HG03060 (cell line): ENCODE measurements around the gene DUT.

Experiments
- ATAC-seq: cut with Tn5 transposase; IDR thresholded peaks from one replicate; pipeline ENCODE4 v1.9.1; 2021; ENCODE audit warnings: low read depth, moderate number of reproducible peaks; ENCODE audit not compliant: unreplicated experiment

The DUT gene

DNA sequence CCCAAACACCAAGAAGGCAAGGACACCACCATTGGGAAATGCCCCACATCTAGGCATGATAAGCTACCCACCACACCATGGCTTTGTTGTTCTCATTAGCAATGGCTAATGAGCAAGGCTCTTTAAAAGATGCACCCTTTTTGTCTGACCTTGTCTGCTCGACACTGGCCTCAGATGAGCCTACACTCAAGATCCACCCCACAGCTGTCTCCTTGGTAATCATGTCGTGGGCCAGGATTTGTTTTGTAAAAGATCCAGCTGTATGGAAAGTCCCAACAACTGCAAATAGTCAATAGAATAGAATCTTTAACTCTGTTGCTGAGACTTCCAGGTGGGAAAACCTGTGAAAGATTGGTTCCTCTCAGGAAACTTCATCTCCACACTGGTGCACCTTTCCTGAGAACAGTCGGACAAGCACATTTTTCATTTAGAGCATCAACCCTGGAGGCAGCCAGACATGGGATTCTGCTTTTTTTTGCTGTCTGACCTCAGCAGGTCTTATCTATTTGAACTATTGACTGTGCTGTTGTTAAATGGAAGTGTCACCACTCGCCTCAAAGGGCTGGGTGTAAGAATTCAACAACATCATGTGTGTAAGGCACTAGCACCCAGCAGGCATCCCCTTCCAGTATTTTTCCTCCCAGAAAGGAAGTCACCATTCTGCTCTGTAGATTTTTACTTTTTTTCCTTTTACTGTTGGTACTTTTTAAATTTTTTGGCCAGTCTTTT, 35.5 kb downstream of the DUT start:
- ATAC-seq: no peak

DNA sequence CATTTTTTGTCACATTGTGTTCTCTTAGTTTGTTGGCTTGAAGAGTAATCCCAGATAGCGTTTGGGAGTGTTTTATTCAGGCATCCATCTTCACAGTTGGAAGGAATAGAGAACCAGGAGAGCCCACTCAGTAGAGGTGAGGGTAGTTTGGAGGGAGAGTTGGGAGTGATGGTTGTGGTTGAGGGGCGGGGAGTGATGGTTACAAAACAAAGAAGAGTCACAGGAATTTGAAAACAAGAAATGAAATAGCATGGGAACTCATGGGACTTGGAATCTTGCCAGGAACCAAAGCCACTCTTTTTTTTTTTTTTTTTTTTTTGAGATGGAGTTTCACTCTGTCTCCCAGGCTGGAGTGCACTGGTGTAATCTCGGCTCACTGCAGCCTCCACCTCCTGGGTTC, 36.3 kb downstream of the DUT start:
- no peak for ATAC-seq

DNA sequence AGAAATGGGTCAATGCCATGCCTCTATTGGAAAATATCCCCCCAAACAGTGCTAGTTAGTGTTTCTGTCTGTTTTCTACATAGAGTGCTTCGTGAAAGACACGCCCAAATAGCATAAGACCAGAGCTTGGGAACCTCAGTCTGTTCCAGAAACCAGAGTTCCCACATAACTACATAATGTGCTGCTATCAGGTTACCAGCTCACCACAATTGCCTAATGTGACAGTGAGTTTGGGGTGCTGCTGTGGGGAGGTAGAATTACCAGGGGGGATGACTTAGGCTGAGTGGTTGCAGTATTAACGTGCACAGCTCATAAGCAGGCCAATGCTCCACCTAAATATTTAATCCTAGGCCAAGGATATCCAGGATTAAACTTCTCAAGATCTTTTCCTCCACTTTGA, 39.2 kb downstream of the DUT start:
- ATAC-seq: no peak

DNA sequence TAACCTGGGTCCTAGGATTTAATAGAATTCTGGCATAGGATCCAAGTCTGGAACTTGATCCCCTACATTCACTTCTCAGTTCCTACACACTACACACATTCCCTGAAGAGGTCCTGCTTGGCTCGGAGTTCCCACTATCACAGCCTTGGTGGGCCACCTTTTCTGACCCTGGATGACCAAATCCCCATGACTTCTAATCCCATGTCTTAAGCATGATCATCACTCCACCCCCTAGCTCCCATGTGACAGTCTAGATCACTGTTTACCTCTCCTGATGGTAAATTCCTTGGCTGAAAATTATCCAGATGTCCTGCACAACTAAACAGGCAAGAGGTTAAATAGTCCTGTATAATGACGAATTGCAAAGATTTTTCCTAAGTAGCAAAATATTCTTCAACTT, 40.3 kb downstream of the DUT start:
- no peak for ATAC-seq

DNA sequence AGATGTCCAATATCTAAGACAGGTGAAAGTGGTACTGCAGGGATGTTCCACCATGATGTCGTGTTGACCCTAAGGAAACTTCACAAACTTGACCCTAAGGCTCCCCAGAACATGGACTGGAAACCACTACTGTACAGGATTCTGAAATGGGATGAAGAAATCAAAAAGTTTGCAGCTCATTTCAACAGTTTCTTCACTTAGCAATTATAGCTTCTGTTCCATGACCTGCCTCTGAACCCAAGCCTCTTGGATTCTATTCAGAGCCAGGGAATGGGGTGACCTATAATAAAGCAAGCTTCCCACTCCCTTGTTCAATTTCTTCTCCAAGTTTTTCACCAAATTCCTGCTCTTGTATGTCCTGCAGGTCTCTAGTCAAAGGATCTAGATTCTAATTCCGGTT, 40.7 kb downstream of the DUT start:
- no peak for ATAC-seq

DNA sequence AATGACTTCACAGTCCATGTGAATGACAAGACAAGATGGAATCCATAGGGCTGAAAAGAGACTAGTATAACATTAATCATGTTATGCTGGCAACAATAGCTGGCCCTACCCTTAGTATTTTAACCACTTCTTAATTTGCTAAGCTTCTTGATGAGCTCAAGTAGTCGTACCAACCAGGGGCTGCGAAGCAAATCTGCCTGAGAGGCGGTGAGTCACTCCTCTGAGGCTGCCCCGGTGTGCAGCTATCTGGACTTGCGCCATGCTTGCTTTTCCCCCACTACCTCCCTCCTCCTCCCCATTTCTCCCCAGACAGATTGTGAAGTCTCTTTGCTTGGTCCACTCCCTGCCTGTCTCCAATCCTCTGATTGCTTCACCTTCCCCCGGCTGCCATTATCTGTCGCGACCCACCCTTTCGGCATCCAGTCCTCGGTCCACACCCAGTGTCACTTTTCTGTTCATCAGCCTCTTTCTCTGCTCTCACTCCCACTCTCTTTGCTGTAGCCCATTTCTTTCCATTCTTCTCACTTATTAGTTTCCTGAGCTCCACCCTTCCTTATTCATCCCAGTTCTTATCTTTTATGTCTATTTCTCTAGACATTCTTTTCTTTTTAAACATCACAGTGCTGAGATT, 42.7 kb downstream of the DUT start:
- ATAC-seq: no peak

DNA sequence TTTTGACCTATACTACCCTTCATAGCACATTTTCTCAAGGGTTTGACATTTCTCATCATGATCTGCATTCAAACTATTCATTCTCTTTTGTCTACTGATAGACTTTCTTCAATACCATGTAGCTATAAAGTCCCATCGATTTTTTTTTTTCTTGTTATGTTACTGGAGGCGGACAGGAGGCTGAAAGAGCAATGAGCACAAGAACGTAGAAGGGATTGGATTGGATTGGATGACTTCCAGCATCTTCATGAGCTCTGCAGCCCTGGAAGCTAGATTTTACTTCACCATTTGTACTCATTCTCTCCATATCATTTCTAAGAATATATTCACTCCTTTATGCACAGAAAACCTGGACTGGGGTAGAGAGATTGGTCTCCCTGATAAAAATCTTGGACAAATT, 43.2 kb downstream of the DUT start:
- ATAC-seq: no peak

DNA sequence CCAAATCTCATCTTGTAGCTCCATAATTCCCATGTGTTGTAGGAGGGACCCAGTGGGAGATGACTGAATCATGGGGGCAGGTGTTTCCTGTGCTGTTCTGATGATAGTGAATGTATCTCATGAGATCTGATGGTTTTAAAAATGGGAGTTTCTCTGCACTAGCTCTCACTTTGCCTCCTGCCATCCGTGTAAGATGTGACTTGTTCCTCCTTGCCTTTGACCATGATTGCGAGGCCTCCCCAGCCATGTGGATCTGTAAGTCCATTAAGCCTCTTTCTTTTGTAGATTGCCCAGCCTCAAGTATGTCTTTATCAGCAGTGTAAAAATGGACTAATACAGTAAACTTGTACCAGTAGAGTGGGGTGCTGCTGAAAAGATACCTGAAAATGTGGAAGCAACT, 44.5 kb downstream of the DUT start:
- ATAC-seq: no peak

DNA sequence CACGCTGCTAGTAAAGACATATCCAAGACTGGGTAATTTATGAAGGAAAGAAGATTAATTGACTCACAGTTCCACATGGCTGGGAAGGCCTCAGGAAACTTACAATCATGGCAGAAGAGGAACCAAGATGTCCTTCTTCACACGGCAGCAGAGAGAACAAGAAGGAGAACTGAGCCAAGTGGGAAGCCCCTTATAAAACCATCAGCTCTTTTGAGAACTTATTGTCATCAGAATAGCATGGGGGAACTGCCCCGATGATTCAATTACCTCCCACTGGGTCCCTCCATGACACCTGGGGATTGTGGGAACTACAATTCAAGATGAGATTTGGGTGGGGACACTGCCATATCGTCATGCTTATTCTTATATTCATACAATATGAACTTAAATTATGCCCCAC, 49.0 kb downstream of the DUT start:
- no peak for ATAC-seq

DNA sequence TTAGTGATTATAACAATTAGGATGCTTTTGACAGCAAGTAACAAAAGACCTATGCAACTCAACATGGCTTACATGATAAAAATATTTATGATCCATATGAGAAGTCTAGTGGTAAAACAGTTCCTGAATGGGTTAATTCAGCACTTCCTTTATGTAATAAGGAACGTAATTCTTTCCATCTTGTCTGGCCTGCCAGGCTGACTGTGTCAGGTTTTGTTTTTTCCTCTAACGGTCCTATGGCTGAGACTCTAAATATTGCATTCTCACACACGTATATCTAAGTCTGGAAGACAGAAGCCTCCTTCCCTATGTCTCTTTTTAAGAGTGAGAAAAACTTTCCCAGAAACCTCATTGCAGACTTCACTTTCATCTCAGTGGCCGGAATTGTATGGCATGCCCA, 50.6 kb downstream of the DUT start:
- no peak for ATAC-seq

DNA sequence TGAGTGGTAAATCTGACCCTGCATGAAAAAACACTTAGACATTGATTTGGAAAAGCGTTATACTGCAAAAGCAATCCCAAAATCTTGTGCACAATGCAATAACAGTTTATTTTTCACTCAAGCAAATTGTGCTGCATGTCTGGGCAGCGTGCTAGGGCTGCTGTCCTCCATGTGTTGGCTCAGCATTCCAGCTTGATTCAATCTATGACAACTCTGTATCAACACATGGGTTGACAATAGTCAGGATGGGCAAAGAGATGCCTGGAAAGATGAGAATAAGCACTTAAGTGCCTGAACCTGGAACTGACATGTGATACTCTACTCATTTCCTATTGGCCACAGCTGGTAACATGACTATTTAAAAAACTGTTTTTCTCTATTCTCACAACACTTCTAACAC, 51.8 kb downstream of the DUT start:
- no peak for ATAC-seq

DNA sequence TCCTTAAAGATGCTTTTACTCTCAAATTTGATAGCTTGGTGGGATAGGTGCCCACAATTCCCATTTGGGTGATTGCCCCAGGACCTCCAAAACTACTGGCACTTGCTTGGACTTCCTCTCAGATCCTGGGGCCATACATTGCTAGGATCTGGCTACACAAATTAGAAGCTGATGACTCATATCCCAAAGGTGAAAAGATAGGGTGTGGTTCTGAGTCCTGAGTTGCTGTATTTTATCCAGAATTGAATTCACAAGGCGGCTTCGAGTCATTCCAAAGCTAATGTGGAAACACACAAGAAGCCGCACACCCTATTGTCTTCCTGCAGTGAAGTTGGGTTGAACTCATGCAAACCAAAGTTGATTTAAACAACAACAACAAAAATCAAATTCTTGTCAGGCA, 53.4 kb downstream of the DUT start:
- no peak for ATAC-seq

DNA sequence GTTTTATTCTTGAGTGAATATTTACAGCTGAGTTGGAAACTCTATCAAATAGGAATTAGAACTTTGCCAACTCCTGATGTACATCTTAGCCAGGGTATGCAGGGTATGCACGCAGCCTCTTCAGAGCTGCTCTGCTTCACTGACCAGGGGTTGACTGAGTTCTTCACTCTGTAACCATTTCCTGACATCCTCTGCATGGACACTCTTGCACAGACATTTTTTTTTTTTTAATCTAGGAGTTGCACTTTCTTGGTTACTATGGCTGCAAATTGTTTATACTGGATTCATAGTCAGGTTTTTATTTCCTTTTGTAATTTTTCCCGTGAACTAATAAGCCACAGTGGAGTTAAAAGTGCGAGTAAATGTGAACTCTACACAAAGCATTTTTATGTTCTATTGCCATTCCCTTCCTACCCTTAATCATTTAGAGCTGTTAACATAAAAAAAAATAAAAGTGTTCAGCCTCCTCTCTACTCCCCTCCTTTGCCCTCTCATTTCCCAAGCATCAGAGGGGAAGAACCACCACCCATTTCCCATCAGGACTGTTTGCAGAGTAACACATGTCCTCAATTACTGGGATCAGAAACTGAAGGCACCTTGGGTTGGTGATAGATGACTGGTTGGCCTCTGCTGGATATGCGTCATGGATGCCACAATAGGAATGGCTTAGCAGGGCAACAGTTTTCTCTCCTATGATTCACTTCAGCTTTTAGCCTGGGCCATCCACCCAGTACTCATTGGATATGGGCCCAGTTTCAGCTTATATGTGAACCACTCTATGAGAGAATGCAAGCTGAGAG, 54.0 kb downstream of the DUT start:
- ATAC-seq: no peak

DNA sequence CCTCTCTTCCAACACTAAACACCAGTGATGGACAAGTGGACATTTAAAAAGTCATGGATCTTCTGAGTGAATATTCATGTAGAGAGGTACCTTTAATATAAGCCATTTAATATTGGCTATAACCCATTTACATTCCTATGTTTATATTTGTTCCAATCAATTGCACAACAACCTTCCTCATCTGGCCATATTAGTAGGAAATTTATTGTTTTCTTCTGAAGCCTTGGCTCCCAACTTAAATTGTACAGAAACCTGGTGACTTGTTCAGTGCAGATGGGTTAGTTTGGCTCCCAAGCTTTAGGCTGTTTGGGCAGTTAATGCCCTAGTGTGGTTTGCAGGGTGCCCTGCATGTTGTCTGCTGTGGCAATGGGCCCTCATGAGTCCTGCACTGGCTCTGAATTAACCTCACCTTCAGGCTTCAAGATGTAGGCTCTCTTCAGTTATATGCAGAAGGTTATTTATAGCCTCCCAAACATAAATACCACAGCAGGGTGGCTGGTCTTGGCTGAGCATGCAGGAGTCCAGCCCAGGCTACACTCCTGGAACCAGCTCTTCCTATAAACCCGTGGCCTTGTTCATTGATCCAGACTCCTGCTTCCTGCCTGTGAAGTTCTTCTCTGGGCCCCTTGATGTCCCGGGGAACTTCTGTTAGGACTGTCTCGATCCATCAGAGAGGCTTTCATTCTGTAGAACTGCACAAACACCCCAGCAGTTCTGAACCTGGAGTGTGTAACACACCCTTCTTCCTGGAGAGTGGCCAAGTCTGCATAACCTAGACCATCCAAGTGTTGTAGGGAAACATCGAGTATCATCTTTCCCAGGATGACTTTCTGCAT, 57.0 kb downstream of the DUT start:
- ATAC-seq: no peak

DNA sequence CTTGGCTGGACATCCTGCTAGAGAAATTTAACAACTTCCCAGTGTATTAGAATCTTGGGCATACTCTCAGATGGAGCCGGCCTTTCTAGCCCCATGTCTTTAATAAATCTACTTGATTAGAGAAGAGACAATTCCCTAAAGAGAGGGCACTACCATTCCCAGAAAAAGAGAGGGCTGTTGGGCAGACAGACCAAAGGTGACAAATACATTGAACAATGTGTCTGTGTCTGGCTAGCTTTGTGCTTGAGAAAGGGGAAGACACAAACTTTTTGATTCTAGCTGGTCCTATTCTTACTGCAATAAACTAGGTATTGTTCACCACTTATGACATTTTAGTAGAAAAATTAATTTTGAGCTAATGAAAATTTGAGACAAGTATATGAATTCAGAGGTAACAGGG, 57.7 kb downstream of the DUT start:
- no peak for ATAC-seq

DNA sequence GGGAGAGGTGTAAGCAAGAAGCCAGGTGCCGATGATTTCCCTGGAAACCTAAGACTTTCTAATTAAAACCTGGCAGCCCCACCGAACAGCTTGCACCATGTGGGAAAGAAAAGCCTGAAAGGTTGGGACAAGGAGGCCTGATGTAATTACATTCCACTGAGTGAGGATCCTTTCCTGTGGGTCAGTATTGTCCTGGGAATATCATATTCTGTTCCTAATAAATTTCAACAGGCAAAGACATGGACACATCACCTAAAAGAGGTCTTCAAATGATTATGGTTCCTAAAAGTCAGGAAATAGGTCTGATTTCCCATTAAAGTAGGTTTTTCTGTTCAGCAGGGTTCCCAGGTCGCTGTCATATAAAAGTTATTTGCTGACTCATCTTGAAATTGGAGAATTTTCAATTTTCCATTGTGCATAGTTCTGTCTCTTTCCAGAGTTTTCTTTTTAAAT, 58.5 kb downstream of the DUT start:
- ATAC-seq: no peak

DNA sequence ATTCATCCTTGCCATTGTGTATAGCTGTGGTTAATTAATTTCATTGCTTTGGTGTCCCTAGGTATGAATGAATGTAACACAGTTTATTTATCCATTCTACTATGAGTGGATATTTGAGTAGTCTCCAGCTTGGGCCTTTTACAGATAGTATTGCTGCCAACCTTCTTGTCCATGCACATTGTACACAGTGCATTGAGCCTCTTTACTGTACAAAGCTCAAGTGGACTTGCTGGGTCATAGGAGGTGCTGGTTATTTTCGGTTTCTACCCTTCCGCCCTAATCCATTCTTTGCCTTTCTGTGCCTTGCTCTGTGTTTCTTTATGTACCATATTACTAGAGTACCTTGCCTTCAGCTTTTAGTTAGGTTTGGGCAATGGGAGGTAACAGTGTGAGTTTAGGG, 60.7 kb downstream of the DUT start:
- ATAC-seq: no peak

DNA sequence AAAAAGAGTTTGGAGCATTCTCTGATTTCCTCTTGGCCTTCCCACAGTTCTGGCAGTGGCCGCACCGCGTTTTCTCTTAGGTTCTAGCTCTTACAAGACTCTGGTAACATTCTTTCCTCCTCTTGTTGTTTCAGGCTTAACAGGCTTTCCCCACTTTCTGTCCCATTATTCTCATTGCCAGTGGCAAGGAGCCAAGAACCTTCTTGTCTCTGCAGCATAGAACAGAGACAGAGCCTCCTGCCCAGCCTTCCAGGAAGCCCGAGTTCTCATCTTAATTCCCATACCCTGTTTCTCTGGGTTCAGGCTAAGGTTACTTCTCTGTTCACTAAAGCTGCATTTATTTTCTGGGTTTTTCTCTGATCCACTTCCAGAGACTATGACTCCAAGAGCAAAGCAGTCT, 61.1 kb downstream of the DUT start:
- no peak for ATAC-seq
